Hepatocyte (in vitro differentiated cells): ENCODE data around the gene TBC1D1.

Source experiments
- CTCF ChIP-seq: fragments of 200-600 bp; sonication (generic); IDR thresholded peaks from 2 replicates; pipeline ENCODE4 v1.5.1; 2016; ENCODE audit warnings: antibody characterized with exemption, mild to moderate bottlenecking; ENCODE audit not compliant: poor library complexity
- EZH2phosphoT487 ChIP-seq: fragments of 200-600 bp; sonication (generic); IDR thresholded peaks from one replicate; pipeline ENCODE4 v1.6.1; 2018; ENCODE audit warnings: antibody characterized with exemption, mild to moderate bottlenecking, low read depth, moderate library complexity; ENCODE audit not compliant: unreplicated experiment, severe bottlenecking

GRCh38 chr4:38105475-38106220 lies 214.8 kb downstream of the TBC1D1 start:
- TF ChIP-seq CTCF = no peak
- no peak for TF ChIP-seq EZH2phosphoT487
